ENCODE measurements around the gene ACADSB.

GRCh38 chr10:123039632-123039930 lies 30.8 kb downstream of the ACADSB start:
- no peak for TF ChIP-seq CTCF (IDR thresholded peaks at IDR 0.05)
- no peak for TF ChIP-seq EP300 (IDR thresholded peaks at IDR 0.05)

Data from ovary (tissue), 3 donors.